GM19324 (cell line): ENCODE data around the gene SLC25A48.

Experiments
- ATAC-seq: cut with Tn5 transposase; IDR thresholded peaks from one replicate; pipeline ENCODE4 v1.9.1; 2021; ENCODE audit warnings: mild to moderate bottlenecking, moderate library complexity; ENCODE audit not compliant: unreplicated experiment, low FRiP score

Gene SLC25A48

DNA sequence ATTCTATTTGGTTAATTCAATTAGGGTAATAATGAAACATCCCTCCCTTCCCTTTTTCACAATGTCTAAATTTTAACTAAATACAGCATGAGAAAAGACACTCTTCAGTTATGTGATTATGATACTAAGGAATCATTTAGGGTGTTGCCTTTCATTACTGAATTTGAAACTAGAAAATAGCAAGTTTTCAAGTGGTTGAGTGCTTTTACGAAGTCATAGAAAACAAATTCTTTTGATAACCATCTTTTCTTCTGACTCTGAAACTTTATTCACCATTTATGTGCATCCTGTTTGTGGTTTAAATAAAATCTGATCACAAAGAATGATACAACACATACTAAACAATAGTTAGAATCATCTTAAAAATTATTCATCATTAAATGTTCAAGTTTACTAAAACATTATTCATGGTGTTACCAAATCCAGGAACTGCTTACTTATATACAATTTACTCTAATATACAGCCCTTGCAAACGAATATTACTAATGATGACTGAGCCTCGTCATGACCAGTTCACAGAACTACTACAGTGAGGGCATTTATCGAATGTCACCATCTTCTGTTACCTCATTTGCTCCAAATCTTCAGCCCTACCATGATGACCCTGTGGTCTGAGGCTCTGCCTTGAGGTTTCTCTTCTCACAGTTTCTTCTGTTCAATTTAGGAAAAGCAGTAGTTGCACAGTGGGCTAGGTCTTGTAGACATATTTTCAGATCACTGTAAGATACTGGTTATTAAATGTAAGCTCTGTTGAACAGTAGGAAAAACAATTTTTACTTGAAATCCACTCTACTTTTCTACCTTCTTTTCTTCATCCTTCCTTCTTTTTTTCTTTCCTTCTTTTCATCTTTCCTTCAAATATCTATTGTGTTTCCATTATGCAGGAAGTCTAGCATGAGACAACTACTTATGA lies 79.5 kb downstream of the SLC25A48 start:
- ATAC-seq, result no peak

DNA sequence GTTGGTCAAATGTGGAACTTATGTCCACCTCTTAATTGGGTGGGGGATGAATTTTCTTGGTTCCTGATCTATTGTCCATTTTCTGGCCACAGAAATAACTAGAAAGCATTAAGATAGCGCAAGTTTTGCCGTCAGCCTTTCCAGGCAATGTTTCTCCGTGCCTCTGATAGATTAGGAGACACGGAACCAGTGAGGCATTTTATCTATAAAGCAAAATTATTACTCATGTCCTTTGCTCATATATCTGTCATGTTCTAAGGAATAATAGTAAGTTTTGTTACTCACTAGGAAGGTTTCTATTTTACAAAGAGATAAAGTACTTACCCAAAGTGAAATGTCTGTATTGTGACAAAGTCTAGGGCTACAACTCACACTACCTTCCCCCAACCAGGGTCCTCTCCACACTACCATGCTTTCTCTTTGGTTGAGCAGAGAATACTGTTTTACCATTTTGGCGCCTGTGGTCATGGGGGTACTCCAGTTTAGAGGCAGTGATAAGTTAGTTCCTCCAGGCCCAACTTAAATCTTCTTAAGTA lies 81.1 kb downstream of the SLC25A48 start:
- no peak for ATAC-seq

DNA sequence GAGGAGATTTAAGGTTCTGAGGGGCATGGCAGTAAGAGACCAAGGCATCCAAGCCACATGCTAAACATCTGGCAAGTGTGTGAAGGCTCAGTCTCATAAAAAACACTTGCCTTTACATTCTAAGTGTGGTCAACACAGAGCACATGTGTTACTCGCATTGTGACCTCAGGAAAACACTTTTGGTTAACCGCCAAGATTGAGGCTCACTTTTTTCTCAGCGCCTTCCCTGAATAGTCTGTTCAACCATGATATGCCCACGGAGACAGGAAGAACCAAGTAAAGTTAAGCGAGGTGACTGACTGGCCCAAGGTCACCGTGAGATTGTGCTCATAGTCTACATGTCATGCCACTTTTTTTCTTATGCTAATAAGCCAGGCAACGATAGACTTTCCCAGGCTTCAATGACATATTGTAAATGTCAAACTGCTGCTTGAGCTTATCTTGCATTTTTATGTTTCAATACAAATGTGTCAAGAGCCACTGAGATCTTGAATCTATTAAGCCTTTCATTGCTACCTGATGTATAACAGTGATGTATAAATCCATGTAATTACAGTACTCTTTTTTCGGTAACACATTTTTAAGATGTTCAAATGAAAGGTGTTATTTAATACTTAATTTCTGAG lies 82.3 kb downstream of the SLC25A48 start:
- no peak for ATAC-seq

DNA sequence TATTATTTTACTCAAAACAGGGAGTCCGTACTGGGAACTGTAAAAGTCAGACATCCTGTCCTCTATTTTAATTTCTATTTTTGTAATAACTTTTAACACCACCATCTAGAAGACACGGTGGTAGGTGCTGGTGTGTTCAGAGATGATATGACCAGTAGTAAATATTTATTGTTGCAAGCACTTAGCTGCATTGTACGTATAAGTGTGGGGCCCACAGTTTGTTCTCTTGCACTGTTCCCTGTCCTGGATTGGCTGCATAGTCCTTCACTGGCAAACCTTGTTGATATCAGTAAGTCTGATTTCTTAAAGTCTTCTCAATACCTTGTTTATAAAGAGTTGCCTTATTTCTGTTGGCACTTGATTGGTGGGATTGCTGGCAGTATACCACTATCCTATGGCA lies 85.7 kb downstream of the SLC25A48 start:
- no peak for ATAC-seq

DNA sequence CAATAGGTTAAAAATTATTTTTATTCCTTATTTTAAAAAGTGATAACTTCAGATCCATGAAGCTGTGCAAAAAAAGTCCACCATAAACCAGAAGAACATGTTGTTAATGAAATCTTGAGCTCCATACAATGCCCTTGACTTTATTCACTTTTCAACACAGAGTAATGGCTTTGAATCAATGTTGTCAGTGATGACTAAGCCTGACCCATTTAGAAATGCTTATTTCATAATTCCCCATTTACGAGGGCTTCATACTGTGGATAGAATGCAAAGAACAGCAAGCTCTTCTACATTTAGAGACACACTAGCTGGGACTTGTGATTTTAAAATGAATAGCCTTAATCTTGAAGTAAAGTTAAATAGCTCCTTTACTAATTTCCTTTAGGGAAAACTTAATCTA lies 86.9 kb downstream of the SLC25A48 start:
- no peak for ATAC-seq

DNA sequence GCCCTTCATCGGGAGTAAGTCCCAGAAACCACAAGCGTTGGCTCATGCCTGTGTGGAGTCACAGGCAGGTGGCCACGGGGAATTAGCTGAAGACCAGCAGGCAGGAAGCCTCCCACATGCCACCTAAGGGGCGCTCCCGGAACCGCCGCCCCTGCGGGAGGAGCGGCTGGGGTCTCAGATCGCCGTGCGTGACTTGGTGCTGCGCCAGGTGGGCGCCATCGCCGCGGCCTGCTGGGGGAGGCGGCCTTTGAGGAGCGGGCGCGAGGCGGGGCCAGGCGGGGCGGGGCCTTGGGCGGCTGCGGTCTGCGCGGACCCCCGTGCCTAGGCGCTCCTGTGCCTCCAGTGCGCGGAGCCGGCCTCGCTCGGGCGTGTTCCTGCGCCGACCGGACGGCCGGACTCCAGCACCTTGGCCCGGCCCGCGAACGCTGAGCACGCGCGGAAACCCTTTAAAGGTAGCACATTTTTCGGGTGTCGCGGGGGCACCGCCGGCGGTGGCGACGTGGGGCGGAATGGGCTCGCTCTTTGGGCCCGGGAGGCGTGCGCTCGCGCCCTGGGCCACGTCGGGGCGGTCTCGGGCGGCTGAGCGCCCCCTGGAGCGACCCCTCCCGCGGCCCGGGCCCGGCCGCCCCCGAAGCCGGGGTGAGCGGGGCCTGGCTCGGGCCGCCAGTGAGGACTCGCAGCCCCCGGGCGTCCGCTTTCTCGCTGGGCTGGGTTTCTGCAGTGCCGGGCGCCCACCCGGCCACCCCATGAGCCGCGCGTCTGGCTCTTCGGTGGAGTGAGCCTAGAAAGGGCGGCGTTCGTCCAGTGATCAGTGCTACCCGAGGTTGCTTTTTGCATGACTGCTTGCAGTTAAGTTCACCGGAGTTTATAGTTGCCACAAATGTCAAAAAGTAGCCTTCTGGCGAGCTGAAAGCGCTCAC lies 95.8 kb downstream of the SLC25A48 start:
- no peak for ATAC-seq

DNA sequence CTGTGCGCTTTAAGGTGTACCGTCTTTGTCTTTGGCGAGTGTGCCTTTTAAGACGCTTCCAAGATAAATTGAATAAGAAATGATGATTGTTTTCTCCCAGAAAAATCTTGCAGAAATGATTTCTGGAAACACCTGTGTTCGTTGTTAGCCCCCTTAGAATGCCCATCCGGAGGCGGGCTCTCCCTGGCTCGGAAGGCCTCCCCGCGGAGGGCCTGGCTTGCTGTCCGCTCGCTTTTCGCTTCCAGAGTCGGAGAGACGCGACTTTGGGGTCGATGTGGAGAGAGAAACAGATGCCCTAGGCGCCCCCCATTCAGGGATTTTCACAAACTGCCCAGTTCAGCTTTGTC lies 96.5 kb downstream of the SLC25A48 start:
- no peak for ATAC-seq

DNA sequence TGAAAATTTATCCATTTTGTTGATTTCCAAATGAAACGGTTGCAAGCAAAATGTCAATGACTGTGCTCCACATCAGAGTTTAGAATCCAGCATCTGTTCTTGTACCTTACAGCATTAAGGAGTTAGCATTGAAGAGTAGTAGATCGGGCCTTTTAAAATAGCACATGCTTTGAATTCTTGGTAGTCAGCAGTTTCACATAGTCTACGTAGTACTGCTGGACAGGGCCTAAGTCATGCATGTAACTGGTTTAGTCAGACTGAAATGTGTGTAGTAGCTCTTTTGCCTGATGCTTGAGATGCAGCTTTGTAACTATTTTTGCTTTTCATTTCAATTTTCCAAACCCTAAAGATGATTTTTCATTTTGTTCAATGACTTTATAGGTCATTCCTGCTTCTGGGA lies 100.5 kb downstream of the SLC25A48 start:
- ATAC-seq, result no peak

DNA sequence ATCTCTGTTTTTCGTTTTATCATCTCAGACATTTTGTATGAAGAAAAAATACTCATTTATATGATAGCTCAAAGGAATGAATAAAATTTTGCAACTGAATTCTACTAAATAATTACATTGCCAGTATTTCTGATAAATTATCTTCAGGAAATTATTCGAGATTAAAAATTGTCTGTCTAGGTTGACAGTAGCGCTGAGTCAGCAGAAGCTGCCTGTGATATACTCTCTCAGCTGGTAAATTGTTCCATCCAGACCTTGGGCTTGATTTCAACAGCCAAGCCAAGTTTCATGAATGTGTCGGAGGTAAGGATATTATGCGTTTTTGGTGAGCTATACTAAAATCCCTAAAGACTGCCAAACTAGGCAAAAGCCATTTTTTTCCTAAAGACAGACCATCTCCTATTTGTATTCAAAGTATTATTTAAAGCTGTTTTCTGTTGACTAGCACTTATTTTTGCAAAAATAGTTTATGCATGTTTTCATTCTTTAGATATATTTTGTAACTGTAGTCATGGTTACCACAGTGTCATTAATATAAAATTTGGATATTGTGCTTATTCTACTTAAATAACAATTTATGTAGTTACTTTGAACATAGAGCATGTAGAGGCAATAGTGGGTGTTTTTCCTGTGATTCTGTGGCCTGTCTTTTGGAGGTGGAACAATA lies 102.9 kb downstream of the SLC25A48 start:
- ATAC-seq, result no peak
